GM12875 (cell line): Measurements from ENCODE around the gene MYT1.

Source experiments
- H3K4me3 ChIP-seq: one replicate; pipeline ENCODE4 v1.5.1; 2011; ENCODE audit warnings: low read depth, low read length, control low read depth
- TF ChIP-seq, protein P1 (sequence below): IDR thresholded peaks from 2 replicates; pipeline ENCODE4 v1.5.1; 2011; ENCODE audit warnings: low read depth, mild to moderate bottlenecking, control low read depth, inconsistent platforms, low read length, moderate library complexity, borderline replicate concordance; ENCODE audit not compliant: insufficient read depth

Gene MYT1

DNA sequence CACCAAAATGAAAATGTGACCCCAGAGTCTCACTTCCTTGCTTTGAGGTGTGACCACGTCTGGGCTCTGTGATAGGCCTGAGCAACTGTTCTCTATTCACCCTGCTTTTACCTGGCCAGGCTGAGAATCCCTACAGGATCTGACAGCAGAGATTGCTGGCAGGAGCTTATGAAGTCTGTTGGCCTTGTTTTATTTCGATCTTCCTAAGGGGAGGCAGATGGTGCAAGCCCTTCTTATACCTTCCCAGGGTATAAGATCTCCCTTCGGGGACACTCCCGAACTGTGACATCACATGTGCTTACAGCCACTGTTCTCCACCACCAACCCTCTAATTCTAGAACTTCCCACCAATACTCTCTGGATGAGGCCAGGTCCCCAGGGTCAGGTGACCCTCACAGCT lies 26.8 kb downstream of the MYT1 start:
- TF ChIP-seq, protein P1, sequence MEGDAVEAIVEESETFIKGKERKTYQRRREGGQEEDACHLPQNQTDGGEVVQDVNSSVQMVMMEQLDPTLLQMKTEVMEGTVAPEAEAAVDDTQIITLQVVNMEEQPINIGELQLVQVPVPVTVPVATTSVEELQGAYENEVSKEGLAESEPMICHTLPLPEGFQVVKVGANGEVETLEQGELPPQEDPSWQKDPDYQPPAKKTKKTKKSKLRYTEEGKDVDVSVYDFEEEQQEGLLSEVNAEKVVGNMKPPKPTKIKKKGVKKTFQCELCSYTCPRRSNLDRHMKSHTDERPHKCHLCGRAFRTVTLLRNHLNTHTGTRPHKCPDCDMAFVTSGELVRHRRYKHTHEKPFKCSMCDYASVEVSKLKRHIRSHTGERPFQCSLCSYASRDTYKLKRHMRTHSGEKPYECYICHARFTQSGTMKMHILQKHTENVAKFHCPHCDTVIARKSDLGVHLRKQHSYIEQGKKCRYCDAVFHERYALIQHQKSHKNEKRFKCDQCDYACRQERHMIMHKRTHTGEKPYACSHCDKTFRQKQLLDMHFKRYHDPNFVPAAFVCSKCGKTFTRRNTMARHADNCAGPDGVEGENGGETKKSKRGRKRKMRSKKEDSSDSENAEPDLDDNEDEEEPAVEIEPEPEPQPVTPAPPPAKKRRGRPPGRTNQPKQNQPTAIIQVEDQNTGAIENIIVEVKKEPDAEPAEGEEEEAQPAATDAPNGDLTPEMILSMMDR, result no peak
- H3K4me3 ChIP-seq, result no peak overlapping the region

DNA sequence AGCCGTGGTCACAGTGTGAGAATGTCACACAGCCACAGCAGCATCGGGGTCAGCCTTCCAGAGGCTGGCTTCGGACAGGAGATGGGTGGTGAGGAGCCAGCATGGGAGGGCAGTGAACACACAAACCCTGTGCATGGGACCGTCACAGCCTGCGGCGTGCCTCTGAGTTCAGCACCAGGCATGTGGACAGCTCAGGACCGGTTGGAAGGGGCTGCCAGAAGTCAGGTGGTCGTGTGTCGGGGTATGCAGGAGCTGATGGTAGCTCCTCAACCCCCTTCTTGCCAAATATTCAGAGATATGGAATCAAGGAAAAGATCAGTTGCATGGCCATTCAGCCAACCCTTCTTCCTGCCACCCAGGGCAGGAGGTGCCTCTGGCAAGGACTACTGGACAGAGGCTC lies 28.2 kb downstream of the MYT1 start:
- H3K4me3 ChIP-seq, result no peak overlapping the region
- TF ChIP-seq, protein P1, result no peak

DNA sequence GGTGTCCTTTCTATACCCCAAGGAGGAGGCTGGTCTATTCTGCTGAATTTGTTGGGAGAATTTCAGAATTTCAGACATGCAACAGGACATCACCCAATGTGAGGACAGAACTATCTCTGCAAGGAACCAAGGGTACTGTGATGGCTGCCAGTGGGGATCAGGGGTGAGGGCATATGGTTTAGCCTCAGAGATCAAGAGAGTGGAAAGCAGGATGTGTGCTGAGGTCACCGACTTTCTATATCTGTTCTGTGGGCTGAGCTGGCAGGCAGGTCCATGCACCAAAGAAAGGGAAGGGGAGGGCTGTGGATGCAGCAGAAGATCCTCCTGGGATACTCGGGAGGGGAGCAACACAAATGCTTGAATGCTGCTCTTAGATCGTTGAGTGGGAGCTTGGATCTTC lies 28.8 kb downstream of the MYT1 start:
- TF ChIP-seq, protein P1, result no peak
- H3K4me3 ChIP-seq, result no peak overlapping the region

DNA sequence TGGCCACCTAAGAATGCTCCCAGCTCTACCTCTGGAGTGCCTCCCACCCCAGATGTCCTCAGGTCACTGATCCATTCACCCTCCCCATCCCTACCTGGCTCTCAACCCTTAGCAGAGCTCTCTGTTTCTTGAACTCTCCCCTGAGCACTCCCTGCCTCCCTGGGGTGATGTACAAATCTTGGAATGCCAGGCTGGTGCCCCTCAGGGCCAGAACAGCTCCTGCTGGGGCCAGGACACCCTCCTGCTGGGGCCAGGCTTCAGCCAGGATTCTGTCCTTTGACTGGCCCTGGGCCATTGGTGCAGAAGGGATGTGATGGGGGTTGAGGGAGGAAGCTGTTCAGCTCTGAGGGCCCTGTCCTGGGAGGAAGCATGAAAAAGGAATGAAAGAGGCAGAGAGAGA lies 30.0 kb downstream of the MYT1 start:
- no peak overlapping the region for H3K4me3 ChIP-seq
- TF ChIP-seq, protein P1, result no peak

DNA sequence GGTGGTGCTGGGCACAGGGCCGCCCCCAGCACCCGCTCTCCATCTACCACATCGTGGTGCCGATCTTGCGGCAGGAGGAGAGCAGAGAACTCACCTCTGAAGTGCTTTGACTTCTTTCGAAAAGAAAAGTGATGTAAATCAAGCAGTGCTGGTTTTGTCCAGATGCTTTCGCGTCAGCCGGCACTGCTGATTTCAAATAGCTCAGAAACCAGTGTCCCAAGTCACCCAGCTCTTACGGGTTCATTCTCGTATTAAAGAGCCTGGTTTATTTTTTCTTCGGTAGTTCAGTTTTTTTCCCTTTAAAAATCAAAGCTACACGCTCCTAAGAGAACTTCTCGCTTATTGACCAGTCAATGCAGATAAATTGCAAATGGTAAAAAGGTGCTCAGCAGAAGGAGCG lies 32.1 kb downstream of the MYT1 start:
- H3K4me3 ChIP-seq, result no peak overlapping the region
- TF ChIP-seq, protein P1, result no peak

DNA sequence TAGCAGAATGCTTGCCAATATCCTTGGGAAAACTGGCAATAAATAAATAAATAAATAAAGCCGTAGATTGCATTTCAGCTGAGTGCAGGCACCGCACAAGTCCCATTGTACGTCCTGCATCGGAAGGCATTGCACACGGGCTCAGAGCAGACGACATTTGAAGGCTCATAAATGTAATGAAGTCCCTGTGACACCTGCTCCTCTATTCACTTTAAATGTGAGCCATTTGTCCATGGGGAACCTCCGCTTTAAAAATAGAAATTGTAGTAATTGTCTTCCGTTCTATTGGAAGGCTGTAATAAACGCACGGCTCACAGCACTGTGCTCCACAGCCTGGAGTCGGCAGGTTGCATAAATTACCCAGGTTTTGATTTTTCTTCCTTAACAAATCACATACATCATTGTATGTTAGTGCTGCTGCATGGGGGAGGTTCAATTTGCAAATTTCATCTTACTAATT lies 32.6 kb downstream of the MYT1 start:
- H3K4me3 ChIP-seq, result no peak overlapping the region
- TF ChIP-seq, protein P1, result no peak

DNA sequence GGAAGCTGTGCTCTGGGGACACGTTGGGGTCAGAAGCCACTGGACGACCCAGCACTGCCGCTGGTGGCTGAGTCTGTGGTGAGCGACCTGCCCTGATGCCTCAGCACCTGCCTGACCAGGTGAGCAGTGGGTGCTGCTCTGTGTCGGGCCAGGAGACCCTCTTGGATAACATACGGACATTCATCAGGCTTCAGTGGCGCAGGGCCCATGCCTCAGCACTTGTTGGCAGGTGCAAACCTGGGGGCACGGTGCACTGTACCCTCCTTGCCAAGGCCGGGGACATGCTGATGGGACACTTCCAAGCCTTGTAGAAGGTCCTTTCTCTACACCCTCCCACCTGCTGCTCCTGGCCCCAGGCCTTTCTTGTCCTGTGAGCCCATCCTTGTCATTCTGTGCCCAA lies 34.1 kb downstream of the MYT1 start:
- no peak overlapping the region for H3K4me3 ChIP-seq
- TF ChIP-seq, protein P1, result no peak
